Stimulated activated CD4-positive, alpha-beta T cell treated with anti-CD3 and anti-CD28 coated beads, Interleukin-15, amount 100 ng/mL, for 48 hours (primary cell): ENCODE results near the gene NCKAP5.

Experiments
- DNase-seq, 2 donors: peaks; one replicate each; pipeline ENCODE4 v3.0.0-alpha.2; 2020; ENCODE audit warnings: low read depth in 2 of 2

Gene NCKAP5

GRCh38 chr2:133574186-133574585 is 5.9 kb upstream of the NCKAP5 start:
- no peak for DNase-seq

GRCh38 chr2:133573491-133574162 is 5.4 kb upstream of the NCKAP5 start:
- DNase-seq = no peak

GRCh38 chr2:133571249-133571648 is 3.0 kb upstream of the NCKAP5 start:
- no peak for DNase-seq

GRCh38 chr2:133570542-133570941 is 2.3 kb upstream of the NCKAP5 start:
- DNase-seq = no peak

GRCh38 chr2:133569286-133569830 is 1.1 kb upstream of the NCKAP5 start:
- DNase-seq = no peak

- DNase-seq = no peak
Observed at GRCh38 chr2:133568598-133568997, 335 bp upstream of the NCKAP5 start.

GRCh38 chr2:133562558-133562957 is 5.7 kb downstream of the NCKAP5 start:
- DNase-seq = no peak

GRCh38 chr2:133561045-133561852 is 7.0 kb downstream of the NCKAP5 start:
- no peak for DNase-seq

GRCh38 chr2:133557614-133558013 is 10.6 kb downstream of the NCKAP5 start:
- DNase-seq = no peak

GRCh38 chr2:133553838-133554408 is 14.3 kb downstream of the NCKAP5 start:
- no peak for DNase-seq

- no peak for DNase-seq
Observed at GRCh38 chr2:133553251-133553650, 15.0 kb downstream of the NCKAP5 start.

- no peak for DNase-seq
Observed at GRCh38 chr2:133552821-133553220, 15.4 kb downstream of the NCKAP5 start.

GRCh38 chr2:133541797-133542196 is 26.5 kb downstream of the NCKAP5 start:
- no peak for DNase-seq

GRCh38 chr2:133541376-133541775 is 26.9 kb downstream of the NCKAP5 start:
- DNase-seq = no peak

- no peak for DNase-seq
Observed at GRCh38 chr2:133532919-133533318, 35.3 kb downstream of the NCKAP5 start.

GRCh38 chr2:133531382-133531781 is 36.9 kb downstream of the NCKAP5 start:
- no peak for DNase-seq

- DNase-seq = no peak
Observed at GRCh38 chr2:133530645-133531044, 37.6 kb downstream of the NCKAP5 start.

- no peak for DNase-seq
Observed at GRCh38 chr2:133526530-133527300, 41.5 kb downstream of the NCKAP5 start.

- no peak for DNase-seq
Observed at GRCh38 chr2:133525613-133526529, 42.4 kb downstream of the NCKAP5 start.

GRCh38 chr2:133525090-133525489 is 43.2 kb downstream of the NCKAP5 start:
- DNase-seq = no peak

- no peak for DNase-seq
Observed at GRCh38 chr2:133523406-133523805, 44.9 kb downstream of the NCKAP5 start.
